ENCODE measurements around the gene ACOT9. TPM values are rescaled to one million over a fixed set of nuclear protein-coding genes. Genes with fewer than 3 reads are reported as not detected.
A peak's percentile ranks its signal among the peaks of the same experiment; 100 is the strongest.
"Not testable (repeated sequence)": the region's sequence is repeated elsewhere in the genome, so short reads cannot be mapped to it uniquely, and the experiment has no call there.

Gene ACOT9
- total RNA-seq, 2 experiments from 2014 or later, result 22.1 to 23.1 TPM

DNA sequence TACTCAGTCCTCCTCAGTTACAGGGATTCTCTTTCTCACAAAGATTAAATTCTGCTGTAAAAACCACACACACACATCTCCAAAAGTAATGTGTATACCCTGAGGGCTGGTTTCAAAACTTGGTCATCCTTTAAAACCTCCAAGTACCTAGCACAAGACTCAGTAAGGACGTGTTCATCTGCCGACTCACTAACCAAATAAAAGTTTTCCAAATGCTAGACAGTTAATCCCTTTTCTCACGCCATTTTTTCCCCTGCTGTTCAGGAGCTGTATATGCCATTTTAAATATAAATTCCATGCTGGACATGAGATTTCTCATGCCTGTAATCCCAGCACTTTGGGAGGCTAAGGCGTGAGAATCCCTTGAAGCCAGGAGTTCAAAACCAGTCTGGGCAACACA is 35.9 kb upstream of the ACOT9 start:
- Mint-ChIP-seq H3K4me3 (no peak overlapping the region), H3K27me3 (no peaks in the 10 kb centered on the region), H3K27ac (no peak overlapping the region), H3K9me3 (no peaks in the 10 kb centered on the region), H3K4me1 (peaks cover 10% of the 10 kb centered on the region), H3K36me3 (peaks cover 6% of the 10 kb centered on the region)
- DNase-seq, result no peak

GRCh38 chrX:23776363-23776762 is 33.3 kb upstream of the ACOT9 start:
- DNase-seq, result no peak
- peaks cover 10% of the 10 kb centered on the region for H3K4me1 Mint-ChIP-seq
- no peaks in the 10 kb centered on the region for H3K27me3 Mint-ChIP-seq
- H3K36me3 Mint-ChIP-seq, result no peaks in the 10 kb centered on the region
- H3K9me3 Mint-ChIP-seq, result no peaks in the 10 kb centered on the region
- no peak overlapping the region for H3K27ac Mint-ChIP-seq
- no peak overlapping the region for H3K4me3 Mint-ChIP-seq

GRCh38 chrX:23773601-23774175 is 30.6 kb upstream of the ACOT9 start:
- H3K27ac Mint-ChIP-seq, result peak overlapping the region; percentile 96
- peaks cover 13% of the 10 kb centered on the region for H3K4me1 Mint-ChIP-seq
- DNase-seq, result peak; percentile 34
- H3K27me3 Mint-ChIP-seq, result no peaks in the 10 kb centered on the region
- H3K4me3 Mint-ChIP-seq, result peak overlapping the region; percentile 50
- H3K9me3 Mint-ChIP-seq, result no peaks in the 10 kb centered on the region
- H3K36me3 Mint-ChIP-seq, result no peaks in the 10 kb centered on the region

- H3K4me1 Mint-ChIP-seq, result peaks cover 13% of the 10 kb centered on the region
- H3K27me3 Mint-ChIP-seq, H3K36me3 Mint-ChIP-seq, H3K9me3 Mint-ChIP-seq, H3K4me3 Mint-ChIP-seq, H3K27ac Mint-ChIP-seq, DNase-seq: not testable (repeated sequence)
Observed at GRCh38 chrX:23771086-23771485, 28.0 kb upstream of the ACOT9 start.

GRCh38 chrX:23770142-23770541 is 27.1 kb upstream of the ACOT9 start:
- Mint-ChIP-seq H3K4me3 (no peak overlapping the region), H3K9me3 (no peaks in the 10 kb centered on the region), H3K27ac (no peak overlapping the region), H3K27me3 (no peaks in the 10 kb centered on the region), H3K4me1 (peaks cover 13% of the 10 kb centered on the region), H3K36me3 (no peaks in the 10 kb centered on the region)
- no peak for DNase-seq

DNA sequence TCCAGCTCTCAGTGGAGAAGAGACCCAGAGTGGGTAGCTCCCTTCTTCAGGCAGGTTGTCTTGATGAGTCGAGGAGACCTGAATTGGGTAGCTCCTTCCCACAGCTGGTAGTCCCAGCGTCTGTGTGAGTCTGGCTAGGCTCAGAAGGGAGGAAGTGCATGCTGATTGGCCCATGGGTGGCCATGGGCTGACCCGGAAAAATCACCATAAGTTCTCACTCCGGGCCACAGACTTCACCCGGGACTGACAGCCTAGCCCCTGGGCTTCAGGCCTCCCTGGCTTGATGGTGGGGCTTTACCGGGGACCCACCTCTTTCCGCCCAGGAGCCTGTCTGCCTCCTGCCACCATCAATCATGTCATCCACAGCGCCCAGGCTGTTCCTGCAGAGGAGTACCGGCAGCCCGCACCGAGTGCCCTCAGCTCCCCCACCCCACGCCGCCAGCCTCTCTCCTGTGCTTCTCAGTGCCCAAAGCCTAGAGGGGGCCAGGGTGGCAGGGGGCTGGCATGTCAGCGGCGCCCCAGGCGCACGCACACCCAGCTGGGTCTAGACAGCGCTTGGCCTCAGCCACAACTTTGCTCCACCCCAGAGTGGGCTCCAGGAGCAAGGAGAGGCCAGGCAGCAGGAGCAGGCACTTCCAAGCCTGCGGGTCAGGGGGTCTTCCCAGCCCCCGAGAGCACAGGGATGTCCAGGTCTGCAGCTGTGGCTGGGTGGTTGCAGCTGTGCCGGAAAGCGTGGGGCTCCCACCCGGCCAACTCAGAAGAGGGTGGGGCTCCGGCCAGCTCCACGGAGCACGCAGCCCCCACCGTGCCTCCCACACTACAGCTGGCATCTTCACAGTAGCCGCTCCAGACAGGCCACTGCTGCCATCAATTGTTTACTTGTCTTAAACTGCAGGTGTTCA is 23.8 kb upstream of the ACOT9 start:
- no peaks in the 10 kb centered on the region for H3K9me3 Mint-ChIP-seq
- H3K4me1 Mint-ChIP-seq, result peaks cover 5% of the 10 kb centered on the region
- DNase-seq, result no peak
- H3K36me3 Mint-ChIP-seq, result no peaks in the 10 kb centered on the region
- H3K27ac Mint-ChIP-seq, result no peak overlapping the region
- H3K27me3 Mint-ChIP-seq, result no peaks in the 10 kb centered on the region
- H3K4me3 Mint-ChIP-seq, result peak overlapping the region; percentile 45

DNA sequence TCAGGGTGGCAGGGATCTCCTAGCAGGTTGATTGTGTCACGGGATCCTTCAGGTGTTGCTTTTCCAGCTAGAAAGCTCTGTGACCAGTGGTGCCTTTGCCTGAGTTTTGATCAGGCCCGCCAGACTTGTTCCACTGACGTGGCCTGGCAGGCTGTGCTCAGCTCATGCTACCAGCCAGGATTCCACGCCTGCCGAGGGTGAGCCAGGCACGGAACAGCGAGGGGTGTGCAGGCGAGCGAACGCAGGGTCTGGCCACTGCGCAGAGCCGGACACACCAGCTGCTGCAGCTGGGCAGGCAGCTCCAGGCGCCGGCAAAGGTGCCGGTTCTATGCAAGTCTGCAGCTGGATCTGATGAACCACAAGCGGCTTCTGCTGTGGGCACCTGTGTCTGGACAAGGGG is 22.8 kb upstream of the ACOT9 start:
- no peak for DNase-seq
- no peak overlapping the region for H3K4me3 Mint-ChIP-seq
- peaks cover 5% of the 10 kb centered on the region for H3K4me1 Mint-ChIP-seq
- H3K36me3 Mint-ChIP-seq, result no peaks in the 10 kb centered on the region
- H3K27ac Mint-ChIP-seq, result no peak overlapping the region
- no peaks in the 10 kb centered on the region for H3K27me3 Mint-ChIP-seq
- H3K9me3 Mint-ChIP-seq, result no peaks in the 10 kb centered on the region

GRCh38 chrX:23765449-23765848 is 22.4 kb upstream of the ACOT9 start:
- no peak for DNase-seq
- Mint-ChIP-seq H3K4me1 (peaks cover 5% of the 10 kb centered on the region), H3K27me3 (no peaks in the 10 kb centered on the region), H3K36me3 (no peaks in the 10 kb centered on the region), H3K9me3 (no peaks in the 10 kb centered on the region), H3K4me3 (no peak overlapping the region), H3K27ac (no peak overlapping the region)

- DNase-seq, result no peak
- H3K27me3 Mint-ChIP-seq, result no peaks in the 10 kb centered on the region
- no peak overlapping the region for H3K27ac Mint-ChIP-seq
- H3K9me3 Mint-ChIP-seq, result no peaks in the 10 kb centered on the region
- H3K4me3 Mint-ChIP-seq, result no peak overlapping the region
- H3K4me1 Mint-ChIP-seq, result no peaks in the 10 kb centered on the region
- no peaks in the 10 kb centered on the region for H3K36me3 Mint-ChIP-seq
Observed at GRCh38 chrX:23764188-23764984, 21.3 kb upstream of the ACOT9 start.

DNA sequence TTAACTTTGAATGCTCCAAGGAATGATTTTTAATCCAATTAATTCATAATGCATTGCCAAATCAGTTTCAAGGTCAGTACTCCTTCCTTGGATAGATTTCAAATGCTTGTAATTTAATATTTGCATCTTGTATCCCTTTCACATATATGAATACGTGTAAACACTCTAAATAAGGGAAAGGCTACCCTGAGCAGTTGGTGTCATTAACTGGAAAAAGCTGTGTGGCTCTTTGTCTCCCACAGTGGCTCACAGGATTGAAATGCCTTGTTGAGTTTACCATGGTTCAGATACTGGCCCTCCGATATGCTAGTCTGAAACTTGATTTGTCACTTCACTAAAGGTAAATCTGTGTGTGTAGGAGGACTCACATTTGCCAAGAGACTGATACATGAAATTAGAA is 16.7 kb upstream of the ACOT9 start:
- no peak for DNase-seq
- no peak overlapping the region for H3K27ac Mint-ChIP-seq
- no peak overlapping the region for H3K4me3 Mint-ChIP-seq

DNA sequence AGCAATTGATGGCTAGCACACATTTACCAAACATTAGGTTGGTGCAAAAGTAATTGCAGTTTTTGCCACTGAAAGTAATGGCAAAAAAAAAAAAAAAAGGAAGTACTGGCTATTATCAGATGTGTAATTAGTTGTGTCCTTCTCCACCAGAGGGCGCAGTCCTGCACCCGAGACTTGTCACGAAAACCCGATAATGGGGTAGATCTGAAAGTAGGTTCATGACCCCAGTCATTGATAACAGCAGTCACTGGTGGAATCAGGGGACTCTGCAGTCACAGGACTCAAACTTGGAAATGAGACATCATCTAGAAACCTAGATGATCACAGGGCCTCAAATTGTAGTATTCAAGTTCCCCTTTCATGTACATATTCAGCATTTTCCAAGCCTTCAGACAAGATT is 13.1 kb upstream of the ACOT9 start:
- Mint-ChIP-seq H3K4me3 (no peak overlapping the region), H3K36me3 (no peaks in the 10 kb centered on the region), H3K4me1 (peaks cover 3% of the 10 kb centered on the region), H3K27ac (no peak overlapping the region), H3K9me3 (no peaks in the 10 kb centered on the region), H3K27me3 (no peaks in the 10 kb centered on the region)
- peak; percentile 53 for DNase-seq

More for the DNA sequence above, 16.7 kb upstream of the ACOT9 start:
- no peaks in the 10 kb centered on the region for H3K27me3 Mint-ChIP-seq
- H3K9me3 Mint-ChIP-seq, result no peaks in the 10 kb centered on the region
- H3K36me3 Mint-ChIP-seq, result no peaks in the 10 kb centered on the region
- H3K4me1 Mint-ChIP-seq, result peaks cover 3% of the 10 kb centered on the region

- Mint-ChIP-seq H3K4me1 (peaks cover 3% of the 10 kb centered on the region), H3K27me3 (no peaks in the 10 kb centered on the region), H3K27ac (no peak overlapping the region), H3K4me3 (no peak overlapping the region), H3K9me3 (no peaks in the 10 kb centered on the region), H3K36me3 (no peaks in the 10 kb centered on the region)
- DNase-seq, result no peak
Observed at GRCh38 chrX:23754664-23755063, 11.6 kb upstream of the ACOT9 start.

DNA sequence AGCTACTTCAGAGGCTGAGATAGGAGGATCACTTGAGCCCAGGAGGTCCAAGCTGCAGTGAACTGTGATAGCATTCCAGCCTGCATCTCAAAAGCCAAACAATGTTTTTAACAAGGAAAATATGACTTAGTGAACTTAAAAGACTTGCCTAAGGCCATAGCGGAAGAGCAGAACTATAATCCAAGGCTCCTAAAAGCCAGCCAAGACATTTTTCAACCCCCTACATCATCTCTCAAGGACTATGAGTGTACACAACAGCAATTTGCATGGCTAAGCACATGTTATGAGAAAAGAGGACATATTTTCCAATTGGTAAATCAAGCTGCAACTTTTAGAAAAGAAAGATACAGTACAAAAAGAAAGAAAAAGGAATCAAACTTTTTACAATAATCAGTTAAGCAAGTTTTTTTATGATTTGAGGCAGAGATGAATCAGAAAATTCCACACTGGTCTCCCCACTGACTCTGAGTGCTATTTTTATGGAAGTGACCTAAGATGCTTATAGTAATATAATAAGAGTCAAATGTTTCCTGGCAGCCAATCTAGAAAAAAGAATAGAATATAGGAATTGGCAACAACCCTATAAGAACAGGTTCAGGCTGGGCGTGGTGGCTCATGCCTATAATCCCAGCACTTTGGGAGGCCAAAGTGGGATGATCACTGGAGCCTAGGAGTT is 9.8 kb upstream of the ACOT9 start:
- H3K9me3 Mint-ChIP-seq, result no peaks in the 10 kb centered on the region

DNA sequence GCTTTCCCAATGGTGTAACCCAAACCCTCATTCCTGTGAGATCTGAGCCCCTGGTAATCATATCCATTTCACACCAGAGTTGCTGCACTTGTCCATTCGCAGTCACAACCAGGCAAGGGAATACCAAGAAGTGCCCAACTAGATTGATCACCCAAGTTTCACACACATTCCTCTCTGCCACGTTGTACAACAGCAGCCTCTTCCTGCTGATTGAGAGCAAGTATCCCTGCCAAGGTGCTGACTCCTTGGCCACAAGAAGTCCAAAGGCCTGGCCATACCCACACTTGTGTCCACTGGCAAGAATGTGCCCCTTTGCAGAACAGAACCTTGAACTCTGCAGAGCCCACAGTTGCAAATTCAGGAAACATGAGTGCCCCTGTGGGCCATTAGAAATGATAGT is 6.5 kb upstream of the ACOT9 start:
- Mint-ChIP-seq H3K4me1 (peaks cover 3% of the 10 kb centered on the region), H3K27me3 (no peaks in the 10 kb centered on the region), H3K36me3 (no peaks in the 10 kb centered on the region), H3K4me3 (no peak overlapping the region), H3K27ac (no peak overlapping the region), H3K9me3 (no peaks in the 10 kb centered on the region)
- no peak for DNase-seq

More for the DNA sequence above, 9.8 kb upstream of the ACOT9 start:
- Mint-ChIP-seq H3K4me3 (no peak overlapping the region), H3K4me1 (peaks cover 3% of the 10 kb centered on the region), H3K36me3 (no peaks in the 10 kb centered on the region), H3K27me3 (no peaks in the 10 kb centered on the region), H3K27ac (no peak overlapping the region)
- no peak for DNase-seq

DNA sequence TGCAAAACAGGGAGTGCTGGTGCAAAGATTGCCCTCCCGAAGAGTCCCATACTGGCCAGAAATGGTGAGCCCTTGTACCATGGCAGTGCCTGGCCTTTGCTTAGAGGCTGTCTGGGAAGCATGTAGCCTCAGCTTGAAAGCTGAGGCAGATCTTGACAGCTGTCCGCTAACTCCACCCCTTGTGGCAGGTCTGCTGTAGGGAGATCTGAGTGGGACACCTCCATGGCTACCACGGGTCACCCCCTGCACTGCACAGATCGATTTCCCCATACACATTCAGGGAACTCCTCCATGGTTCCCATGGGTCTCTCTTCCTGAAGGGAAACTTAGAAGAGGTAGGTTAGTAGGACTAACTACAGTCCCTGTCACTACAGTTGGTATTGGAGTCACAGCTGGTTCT is 6.1 kb upstream of the ACOT9 start:
- Mint-ChIP-seq H3K9me3 (no peaks in the 10 kb centered on the region), H3K36me3 (no peaks in the 10 kb centered on the region), H3K27ac (no peak overlapping the region), H3K27me3 (no peaks in the 10 kb centered on the region), H3K4me3 (no peak overlapping the region), H3K4me1 (peaks cover 5% of the 10 kb centered on the region)
- no peak for DNase-seq

All from activated naive CD8-positive, alpha-beta T cell treated with anti-CD3 and anti-CD28 coated beads for 36 hours (primary cell).